Measurements from ENCODE around the gene GRID1.
"Not testable (repeated sequence)": the region's sequence is repeated elsewhere in the genome, so short reads cannot be mapped to it uniquely, and the experiment has no call there.

Gene GRID1

DNA sequence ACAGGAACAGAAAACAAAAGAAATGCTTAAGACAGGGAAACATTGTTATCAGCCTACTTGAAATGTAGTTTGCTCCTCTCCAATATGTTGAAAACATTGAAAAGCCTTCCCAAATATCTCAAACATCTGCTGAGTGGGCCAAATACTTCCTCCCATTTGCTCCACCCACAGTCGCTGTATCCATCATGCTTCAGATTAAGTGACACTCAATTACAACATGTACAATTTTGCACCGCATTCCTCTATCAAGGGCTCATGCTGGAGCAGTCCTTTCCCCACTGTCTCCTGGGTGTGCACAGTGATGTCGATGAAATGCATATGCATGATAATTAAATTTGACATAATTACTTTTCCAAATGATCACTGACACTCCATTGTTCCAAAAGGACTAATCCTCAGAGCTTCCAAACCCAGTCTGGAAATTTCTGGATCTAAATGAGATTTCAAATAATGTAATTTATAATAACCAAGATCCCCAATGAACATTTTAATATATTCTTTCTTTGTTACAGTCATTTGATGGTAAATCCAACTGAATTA, 604.6 kb downstream of the GRID1 start:
- no peak for DNase-seq

- DNase-seq = no peak
Measured at GRCh38 chr10:85741626-85742300, 624.8 kb downstream of the GRID1 start.

DNA sequence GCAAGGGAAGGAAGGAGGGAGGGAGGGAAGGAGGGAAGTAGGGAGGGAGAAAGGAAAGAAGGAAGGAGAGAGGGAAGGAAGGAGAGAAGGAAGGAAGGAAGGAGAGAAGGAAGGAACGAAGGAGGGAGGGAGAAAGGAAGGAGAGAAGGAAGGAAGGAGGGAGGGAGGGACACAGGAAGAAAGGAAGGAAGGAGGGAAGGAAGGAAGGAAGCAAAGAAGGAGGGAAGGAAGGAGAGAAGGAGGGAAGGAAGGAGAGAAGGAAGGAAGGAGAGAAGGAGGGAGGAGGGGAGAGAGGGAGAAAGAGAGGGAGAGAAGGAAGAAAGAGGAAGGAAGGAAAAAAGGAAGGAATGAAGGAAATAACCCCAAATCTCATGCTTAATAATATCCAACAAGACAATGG, 630.6 kb downstream of the GRID1 start:
- DNase-seq = no peak

DNA sequence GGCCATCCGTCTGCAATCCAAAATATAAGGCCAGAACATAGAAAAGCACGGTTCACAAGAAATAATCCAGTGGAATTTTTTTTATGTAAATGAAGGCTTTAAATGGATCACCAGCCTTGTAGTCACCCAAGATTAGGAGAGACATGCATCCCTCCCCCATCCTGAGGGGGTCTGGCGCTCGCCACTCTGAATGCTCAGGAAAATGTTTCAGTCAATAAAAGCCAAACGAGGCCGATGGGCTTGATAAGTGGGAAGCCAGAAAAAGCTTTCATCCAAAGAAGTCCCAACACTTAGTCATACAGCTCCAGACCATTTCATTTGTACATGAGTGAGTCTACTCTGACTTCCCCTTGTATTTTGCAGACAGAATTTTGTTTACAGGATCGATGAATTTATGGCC, 631.8 kb downstream of the GRID1 start:
- DNase-seq = no peak

DNA sequence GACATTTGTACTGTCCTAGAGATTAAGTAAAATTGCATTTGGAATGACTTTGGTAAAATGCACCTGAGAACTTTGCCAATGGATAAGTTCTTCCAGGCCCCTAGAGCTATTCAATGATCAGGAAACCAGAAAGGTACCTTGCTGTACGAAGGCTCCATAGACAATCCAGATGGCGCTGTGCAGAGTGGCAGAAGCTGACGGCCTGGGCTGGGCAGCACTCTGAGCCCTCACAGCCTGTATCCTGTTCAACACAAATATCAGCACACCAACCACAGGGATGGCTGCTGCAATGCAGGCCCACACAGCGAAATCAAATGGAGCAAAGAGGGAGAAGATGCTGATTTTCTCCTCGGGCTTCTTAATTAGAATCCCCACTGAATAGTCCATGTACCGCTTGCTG, 642.4 kb downstream of the GRID1 start:
- no peak for DNase-seq

- no peak for DNase-seq
Measured at GRCh38 chr10:85720931-85721590, 645.5 kb downstream of the GRID1 start.

DNA sequence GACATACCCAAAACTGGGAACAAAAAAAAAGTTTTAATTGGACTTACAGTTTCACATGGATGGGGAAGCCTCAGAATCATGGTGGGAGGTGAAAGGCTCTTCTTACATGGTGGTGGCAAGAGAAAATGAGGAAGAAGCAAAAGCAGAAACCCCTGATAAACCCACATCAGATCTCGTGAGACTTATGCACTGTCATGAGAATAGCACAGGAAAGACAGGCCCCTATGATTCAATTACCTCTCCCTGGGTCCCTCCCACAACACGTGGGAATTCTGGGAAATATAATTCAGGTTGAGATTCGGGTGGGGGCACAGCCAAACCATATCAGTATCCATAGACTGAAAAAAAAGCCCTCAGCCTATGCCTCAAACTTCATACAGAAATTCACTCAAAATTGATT, 647.2 kb downstream of the GRID1 start:
- DNase-seq = no peak

- no peak for DNase-seq
Measured at GRCh38 chr10:85713885-85714284, 652.7 kb downstream of the GRID1 start.

- no peak for DNase-seq
Measured at GRCh38 chr10:85702768-85703167, 663.8 kb downstream of the GRID1 start.

- not testable (repeated sequence) for DNase-seq
Measured at GRCh38 chr10:85699066-85699465, 667.5 kb downstream of the GRID1 start.

DNA sequence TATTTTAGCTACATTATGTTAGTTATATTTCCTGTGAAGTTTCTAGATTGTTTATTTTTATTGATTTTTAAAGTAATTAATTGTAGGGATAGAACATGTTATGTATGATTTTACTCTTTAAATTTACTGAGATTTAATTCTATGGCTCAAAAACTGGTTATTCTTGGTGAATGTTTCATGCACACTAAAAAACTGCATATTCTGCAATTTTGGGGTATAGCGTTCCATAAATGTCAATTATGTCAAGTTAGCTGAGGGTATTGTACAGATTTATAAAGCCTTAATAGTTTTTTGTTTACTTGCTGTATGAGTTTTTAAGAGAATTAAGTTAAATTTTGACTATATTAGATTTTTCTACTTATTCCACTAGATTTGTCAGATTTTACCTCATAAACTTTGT, 669.7 kb downstream of the GRID1 start:
- no peak for DNase-seq

DNA sequence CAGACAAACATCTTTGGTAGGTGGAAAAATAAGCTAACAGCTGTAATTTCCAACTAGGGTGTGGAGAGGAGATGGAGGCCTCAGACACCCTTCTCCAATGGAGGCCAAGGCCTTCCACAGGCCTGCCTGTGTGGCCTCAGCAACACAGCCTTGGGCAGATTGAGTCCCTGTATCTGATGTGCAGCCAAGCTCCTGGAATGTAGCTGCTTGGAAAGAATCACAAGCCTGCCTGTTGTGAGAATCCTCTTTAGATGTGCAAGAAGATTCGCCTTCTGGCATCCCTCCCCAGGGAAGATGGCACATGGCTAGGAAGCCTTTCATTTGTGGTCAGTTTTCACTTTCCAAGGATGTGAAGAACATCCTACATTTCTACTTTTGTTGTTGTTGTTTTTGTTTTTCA, 684.0 kb downstream of the GRID1 start:
- no peak for DNase-seq

- DNase-seq = no peak
Measured at GRCh38 chr10:85679710-85680109, 686.9 kb downstream of the GRID1 start.

- no peak for DNase-seq
Measured at GRCh38 chr10:85679061-85679460, 687.5 kb downstream of the GRID1 start.

GRCh38 chr10:85674851-85675250, 691.7 kb downstream of the GRID1 start:
- no peak for DNase-seq

DNA sequence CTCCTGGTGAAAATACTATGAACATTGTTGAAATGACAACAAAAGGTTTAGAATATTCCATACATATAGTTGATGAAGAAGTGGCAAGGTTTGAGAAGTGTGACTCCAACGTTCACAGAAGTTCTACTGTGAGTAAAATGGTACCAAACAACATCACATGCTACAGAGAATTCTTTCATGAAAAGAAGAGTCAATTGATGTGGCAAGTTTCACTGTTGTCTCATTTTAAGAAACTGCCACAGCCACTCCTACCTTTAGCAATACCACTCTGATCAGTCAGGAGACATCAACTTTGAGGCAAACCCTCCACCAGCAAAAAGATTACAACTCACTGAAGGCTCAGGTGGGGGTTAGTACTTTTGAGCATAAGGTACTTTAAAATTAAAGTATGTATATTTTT, 693.3 kb downstream of the GRID1 start:
- DNase-seq = no peak

- DNase-seq = no peak
Measured at GRCh38 chr10:85671530-85671929, 695.1 kb downstream of the GRID1 start.

- no peak for DNase-seq
Measured at GRCh38 chr10:85668522-85668921, 698.1 kb downstream of the GRID1 start.

DNA sequence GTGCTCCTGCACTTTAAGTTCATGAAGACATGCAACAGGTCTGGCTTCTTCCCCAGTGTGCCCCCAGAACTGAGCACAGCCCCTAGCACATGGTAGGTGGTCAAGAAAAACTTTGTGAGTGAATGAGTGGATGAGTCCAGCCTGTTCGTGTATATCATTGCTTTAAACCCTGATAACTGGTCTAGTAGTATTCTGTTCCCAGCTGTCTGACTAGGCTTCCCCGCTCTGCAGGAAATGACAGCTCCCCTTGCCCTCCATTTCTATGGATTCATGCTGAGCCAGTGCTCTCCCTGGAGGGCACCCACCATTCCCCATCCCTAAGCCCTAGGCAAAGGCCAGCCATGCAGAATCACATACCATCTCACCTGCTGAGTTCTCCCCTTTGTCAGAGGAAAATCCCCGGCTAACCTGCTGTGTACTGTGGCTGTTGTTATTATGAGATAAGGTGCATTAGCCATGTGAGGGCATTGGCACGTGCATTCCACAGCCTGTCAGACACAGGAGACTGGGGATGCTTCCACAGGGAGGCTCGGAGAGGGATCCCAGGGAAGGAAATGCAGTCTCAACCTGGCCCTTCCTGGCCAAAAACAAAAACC, 698.9 kb downstream of the GRID1 start:
- no peak for DNase-seq

DNA sequence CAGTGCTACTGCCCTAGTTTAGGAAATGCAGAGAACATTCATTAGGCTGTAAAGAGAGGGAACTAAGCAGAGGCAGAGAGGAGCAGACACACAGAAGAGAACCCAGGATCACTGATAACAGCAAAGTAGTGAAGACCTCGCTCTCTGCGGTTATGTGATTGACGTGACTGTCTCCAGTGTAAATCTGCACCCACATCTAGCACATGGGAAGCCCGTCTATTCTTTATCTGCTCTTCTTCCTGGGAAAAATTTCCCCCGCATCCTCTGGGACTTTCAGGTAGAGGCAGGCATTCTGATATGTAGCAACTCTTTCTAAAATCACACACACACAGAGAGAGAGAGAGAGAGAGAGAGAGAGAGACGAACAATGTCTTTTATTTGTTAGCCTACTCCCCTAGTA, 699.6 kb downstream of the GRID1 start:
- DNase-seq = no peak

GRCh38 chr10:85666102-85666501, 700.5 kb downstream of the GRID1 start:
- no peak for DNase-seq

DNA sequence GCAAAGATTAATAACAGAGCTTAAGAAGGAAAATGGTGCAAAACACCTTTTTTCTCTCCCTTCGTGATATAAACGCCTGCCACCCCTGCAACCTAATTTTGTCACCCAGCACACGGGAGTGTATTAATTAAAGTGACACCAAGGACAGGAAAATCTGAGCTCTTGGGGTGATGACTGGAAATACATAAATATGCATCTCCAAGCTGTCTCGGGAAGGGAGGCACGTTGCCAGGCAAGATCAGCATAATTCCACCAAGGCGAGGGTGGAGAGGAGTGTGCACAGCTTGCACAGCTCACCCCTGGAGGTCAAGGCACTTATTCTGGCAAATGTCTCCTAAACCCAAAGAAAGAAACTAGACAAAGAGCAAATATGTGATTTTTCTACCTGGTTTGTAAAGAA, 700.9 kb downstream of the GRID1 start:
- no peak for DNase-seq

DNA sequence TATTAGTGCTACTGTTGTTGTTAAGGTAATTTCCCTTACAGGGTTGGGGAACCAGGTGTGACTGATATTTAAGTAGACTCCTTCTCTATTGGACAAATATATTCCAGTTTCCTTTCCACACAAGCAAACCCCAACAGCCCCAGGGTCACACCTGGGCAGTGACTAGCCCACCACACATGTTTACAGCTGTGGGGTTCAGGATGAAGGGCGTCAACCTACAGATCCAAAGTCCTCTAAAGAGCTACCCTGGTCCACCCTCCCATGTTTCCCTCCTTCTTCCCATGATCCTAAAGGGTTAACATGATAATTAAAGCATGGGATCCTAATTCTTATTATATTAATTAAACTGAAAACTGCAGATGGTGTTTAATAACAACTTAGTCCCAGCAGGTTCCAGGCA, 701.5 kb downstream of the GRID1 start:
- no peak for DNase-seq

- DNase-seq = no peak
Measured at GRCh38 chr10:85661123-85661522, 705.5 kb downstream of the GRID1 start.

All from NCI-H2107 (cell line).